Colonic mucosa (tissue), 4 donors: ENCODE measurements around the gene DUSP10. TPM values are rescaled to one million over a fixed set of nuclear protein-coding genes. Genes with fewer than 3 reads are reported as not detected.

ENCODE experiments used
- DNase-seq: peaks from one replicate; pipeline ENCODE4 v3.0.0-alpha.2; 2020
- H3K27ac ChIP-seq: fragments of 200-600 bp; one replicate; pipeline ENCODE4 v1.8.0; 2021
- H3K27me3 ChIP-seq: fragments of 200-600 bp; one replicate; pipeline ENCODE4 v1.8.0; 2021
- H3K36me3 ChIP-seq: fragments of 200-600 bp; one replicate; pipeline ENCODE4 v1.8.0; 2021
- H3K4me1 ChIP-seq: fragments of 200-600 bp; one replicate; pipeline ENCODE4 v1.8.0; 2021; ENCODE audit warnings: mild to moderate bottlenecking
- H3K4me3 ChIP-seq: fragments of 200-600 bp; one replicate; pipeline ENCODE4 v1.8.0; 2021
- H3K9ac ChIP-seq, 2 donors: one replicate each; pipeline ENCODE4 v1.7.0; 2013; ENCODE audit warnings: control low read depth in 2 of 2, low read depth in 2 of 2, low read length in 2 of 2
- H3K9me3 ChIP-seq: fragments of 200-600 bp; one replicate; pipeline ENCODE4 v1.8.0; 2021
- intact Hi-C: fragments of 100-400 bp; cut with DNase I; formaldehyde crosslinking; loops from one replicate; pipeline ENCODE4 v1.14.1; 2022
- total RNA-seq, 2 donors: library from RNA; stranded (reverse); fragmentation: NEBNext Ultra II Directional in 1 of 2; extraction: Animal tissue kit (Norgen Biotek cat#: 25700) in 1 of 2; gene quantifications; one replicate each; pipeline ENCODE4 v1.2.1, GENCODE V29; 2021
- TF ChIP-seq, protein P1 (sequence below): fragments of 200-600 bp; IDR thresholded peaks from one replicate; pipeline ENCODE4 v1.8.0; 2022; ENCODE audit warnings: antibody characterized with exemption, mild to moderate bottlenecking
- donor health status: healthy.
- donor health status: DM: no; HTN: no; CAD: no.
- donor health status: DM: no; HTN: no; CAD: no.

Gene DUSP10
- total RNA-seq, 2 donors from 2014 or later, result 2.8 to 8.1 TPM

DNA sequence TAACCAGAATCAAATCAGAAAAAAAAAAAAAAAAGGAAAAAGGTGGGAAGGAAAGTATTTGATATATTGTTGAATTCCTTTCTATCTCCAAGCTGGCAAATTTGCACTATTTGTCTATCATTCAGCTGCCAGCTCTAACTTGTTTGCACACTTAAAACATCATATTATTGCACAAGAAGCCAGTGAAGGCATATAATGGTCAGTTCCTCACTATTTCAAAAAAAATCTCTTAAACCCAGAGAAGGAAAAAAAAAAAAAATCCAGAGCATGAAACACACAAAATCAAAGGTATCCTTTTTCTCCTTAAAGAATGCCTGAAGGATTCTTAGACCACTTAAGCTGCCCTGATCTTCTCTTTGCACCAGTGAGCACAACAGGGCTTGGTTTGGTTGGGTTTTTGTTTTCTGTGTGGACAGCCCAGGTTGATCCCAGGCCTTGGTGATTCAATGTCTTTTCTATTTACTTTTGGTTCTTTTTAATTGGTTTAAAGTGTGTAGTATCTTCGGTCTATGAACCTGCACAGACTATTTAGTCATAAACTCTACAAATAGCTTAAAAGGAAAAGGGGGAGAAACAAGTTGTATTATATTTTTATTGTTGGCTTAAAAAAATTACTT lies 40.2 kb downstream of the DUSP10 start:
- intact Hi-C loops, result no loop called here
- H3K9ac ChIP-seq, result no peak overlapping the region
- DNase-seq, result no peak
- H3K36me3 ChIP-seq, result no peaks in the 10 kb centered on the region
- H3K4me1 ChIP-seq, result no peaks in the 10 kb centered on the region
- H3K27me3 ChIP-seq, result no peaks in the 10 kb centered on the region
- TF ChIP-seq, protein P1, sequence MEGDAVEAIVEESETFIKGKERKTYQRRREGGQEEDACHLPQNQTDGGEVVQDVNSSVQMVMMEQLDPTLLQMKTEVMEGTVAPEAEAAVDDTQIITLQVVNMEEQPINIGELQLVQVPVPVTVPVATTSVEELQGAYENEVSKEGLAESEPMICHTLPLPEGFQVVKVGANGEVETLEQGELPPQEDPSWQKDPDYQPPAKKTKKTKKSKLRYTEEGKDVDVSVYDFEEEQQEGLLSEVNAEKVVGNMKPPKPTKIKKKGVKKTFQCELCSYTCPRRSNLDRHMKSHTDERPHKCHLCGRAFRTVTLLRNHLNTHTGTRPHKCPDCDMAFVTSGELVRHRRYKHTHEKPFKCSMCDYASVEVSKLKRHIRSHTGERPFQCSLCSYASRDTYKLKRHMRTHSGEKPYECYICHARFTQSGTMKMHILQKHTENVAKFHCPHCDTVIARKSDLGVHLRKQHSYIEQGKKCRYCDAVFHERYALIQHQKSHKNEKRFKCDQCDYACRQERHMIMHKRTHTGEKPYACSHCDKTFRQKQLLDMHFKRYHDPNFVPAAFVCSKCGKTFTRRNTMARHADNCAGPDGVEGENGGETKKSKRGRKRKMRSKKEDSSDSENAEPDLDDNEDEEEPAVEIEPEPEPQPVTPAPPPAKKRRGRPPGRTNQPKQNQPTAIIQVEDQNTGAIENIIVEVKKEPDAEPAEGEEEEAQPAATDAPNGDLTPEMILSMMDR, result no peak
- H3K4me3 ChIP-seq, result no peak overlapping the region
- H3K9me3 ChIP-seq, result no peaks in the 10 kb centered on the region
- H3K27ac ChIP-seq, result no peak overlapping the region

DNA sequence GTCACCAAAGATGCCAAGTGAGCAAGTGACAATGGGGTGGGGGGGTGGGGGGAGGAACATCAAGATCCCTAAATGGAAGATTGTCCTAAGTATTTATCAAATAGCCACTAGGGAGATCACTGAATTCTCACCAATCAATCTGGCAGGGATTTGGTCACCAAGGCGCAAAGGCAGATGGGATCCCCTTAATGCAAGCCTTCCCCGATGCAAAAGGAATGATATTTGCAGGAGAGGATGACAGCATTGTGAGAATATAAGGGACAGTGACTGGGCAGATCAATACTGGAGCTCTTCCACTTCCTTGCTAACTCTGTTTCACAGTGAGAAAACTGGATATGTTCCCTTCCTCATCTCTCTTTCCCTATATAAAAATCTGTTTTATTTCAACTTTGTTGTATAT lies 40.9 kb downstream of the DUSP10 start:
- Histone ChIP-seq H3K27me3 (no peaks in the 10 kb centered on the region), H3K9me3 (no peaks in the 10 kb centered on the region), H3K4me3 (no peak overlapping the region), H3K9ac (no peak overlapping the region), H3K36me3 (no peaks in the 10 kb centered on the region), H3K4me1 (no peaks in the 10 kb centered on the region), H3K27ac (no peak overlapping the region)
- TF ChIP-seq, protein P1, result no peak
- intact Hi-C loops, result no loop called here
- no peak for DNase-seq

DNA sequence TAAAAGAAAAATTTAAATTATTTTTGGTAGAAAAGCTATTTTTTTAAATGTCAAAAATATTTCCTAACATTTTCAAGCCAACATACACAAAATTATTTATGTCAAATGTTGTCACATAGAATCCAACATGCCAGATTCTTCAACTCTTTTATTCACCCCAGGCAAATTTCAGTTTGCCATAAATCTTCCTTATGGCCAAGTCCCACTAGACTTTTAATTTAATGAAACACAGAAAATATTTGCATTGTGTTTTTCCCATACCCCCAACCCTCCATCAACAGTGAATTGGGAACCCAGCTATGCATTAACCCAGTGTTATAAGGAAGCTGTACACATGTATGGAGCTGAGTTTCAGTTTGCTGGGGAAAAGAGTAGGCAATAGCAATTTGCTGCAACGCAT lies 41.4 kb downstream of the DUSP10 start:
- no peak for DNase-seq
- Histone ChIP-seq H3K27ac (no peak overlapping the region), H3K4me1 (no peaks in the 10 kb centered on the region), H3K9ac (no peak overlapping the region), H3K27me3 (no peaks in the 10 kb centered on the region), H3K4me3 (no peak overlapping the region), H3K36me3 (no peaks in the 10 kb centered on the region), H3K9me3 (no peaks in the 10 kb centered on the region)
- TF ChIP-seq, protein P1, result no peak
- intact Hi-C loops, result no loop called here

DNA sequence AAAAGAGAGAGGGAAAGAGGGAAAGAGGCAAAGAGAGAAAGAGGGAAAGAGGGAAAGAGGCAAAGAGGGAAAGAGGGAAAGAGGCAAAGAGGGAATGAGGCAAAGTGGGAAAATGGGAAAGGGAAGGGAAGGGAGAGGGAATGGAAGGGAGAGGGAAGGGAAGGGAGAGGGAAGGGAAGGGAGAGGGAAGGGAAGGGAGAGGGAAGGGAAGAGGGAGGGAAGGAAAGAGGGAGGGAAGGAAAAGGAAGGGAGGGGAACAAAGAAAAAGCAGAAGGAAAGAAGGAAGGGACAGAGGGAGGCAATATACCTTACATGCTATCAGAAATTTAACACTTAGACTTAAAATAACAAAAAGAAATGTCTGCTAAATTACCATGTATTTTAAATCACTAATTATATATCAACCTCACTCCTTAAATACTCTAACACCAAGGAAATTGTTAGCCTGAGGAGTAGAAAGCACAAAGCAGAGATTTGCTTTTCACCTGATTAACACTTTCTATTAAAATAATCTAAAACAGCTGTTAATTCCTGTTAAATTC lies 41.8 kb downstream of the DUSP10 start:
- H3K4me3 ChIP-seq, result no peak overlapping the region
- no peaks in the 10 kb centered on the region for H3K27me3 ChIP-seq
- no peak overlapping the region for H3K9ac ChIP-seq
- H3K9me3 ChIP-seq, result no peaks in the 10 kb centered on the region
- no peaks in the 10 kb centered on the region for H3K4me1 ChIP-seq
- DNase-seq, result no peak
- intact Hi-C loops, result no loop called here
- TF ChIP-seq, protein P1, result no peak
- H3K36me3 ChIP-seq, result no peaks in the 10 kb centered on the region
- H3K27ac ChIP-seq, result no peak overlapping the region

DNA sequence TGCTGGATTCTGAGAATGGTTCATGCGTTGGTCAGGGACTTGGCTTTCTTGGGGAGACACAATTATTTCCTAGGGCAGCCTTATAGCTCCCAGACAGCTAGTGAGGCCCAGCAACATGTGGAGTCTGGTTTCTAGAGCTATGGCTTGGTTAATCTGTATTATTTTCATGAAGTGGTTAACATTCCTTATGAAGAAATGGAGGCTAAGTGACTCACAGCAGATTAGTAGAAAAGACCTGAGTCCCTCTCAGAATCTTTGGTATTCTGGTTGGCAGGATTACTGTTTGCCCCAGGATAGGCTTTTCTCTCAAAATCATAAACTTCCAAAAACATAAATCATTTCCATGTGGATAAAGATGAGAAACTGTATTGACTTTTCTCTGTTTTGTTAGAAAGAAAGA lies 42.3 kb downstream of the DUSP10 start:
- no peaks in the 10 kb centered on the region for H3K27me3 ChIP-seq
- H3K4me1 ChIP-seq, result no peaks in the 10 kb centered on the region
- no peaks in the 10 kb centered on the region for H3K36me3 ChIP-seq
- no peak overlapping the region for H3K27ac ChIP-seq
- TF ChIP-seq, protein P1, result no peak
- no peaks in the 10 kb centered on the region for H3K9me3 ChIP-seq
- H3K4me3 ChIP-seq, result no peak overlapping the region
- intact Hi-C loops, result no loop called here
- no peak for DNase-seq
- no peak overlapping the region for H3K9ac ChIP-seq
